Endometrial microvascular endothelial cells (primary cell): Measurements from ENCODE around the gene GPC6. TPM values are rescaled to one million over a fixed set of nuclear protein-coding genes. Genes with fewer than 3 reads are reported as not detected.

Experiments
- in situ Hi-C: cut with HindIII; loops from 2 replicates; pipeline ENCODE4 v1.10.0; 2017; ENCODE audit warnings: low sequenced_read_pairs, low pct_unique_long_range_greater_than_20kb; ENCODE audit errors: inconsistent ontology term
- total RNA-seq: library from RNA; depleted of rRNA; stranded (reverse); fragments of >200 nt; gene quantifications from one replicate; pipeline ENCODE4 v1.2.3, GENCODE V29; 2015; ENCODE audit errors: inconsistent ontology term

The GPC6 gene
- total RNA-seq, 1 donor from 2014 or later: 0.46 TPM

DNA sequence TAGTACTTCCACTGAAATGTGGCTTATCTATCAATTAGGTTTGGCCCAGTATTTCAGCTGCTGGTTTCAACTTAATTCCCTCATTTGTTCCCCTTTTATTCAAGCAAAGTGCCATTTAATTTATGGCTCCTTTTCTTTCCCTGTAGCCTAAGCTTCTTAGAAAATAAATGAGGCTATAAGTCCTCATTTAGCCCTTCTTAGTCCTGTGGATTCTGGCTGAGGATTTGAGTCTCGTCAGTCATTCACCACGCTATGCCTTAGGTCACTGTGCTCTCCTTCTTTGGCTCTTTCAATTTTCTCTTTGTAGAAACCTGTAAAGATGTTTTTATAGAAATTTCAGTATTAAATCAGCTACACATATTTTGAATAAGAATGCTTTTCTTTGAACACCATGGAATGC lies 579.1 kb downstream of the GPC6 start:
- in situ Hi-C loops: no loop called here

DNA sequence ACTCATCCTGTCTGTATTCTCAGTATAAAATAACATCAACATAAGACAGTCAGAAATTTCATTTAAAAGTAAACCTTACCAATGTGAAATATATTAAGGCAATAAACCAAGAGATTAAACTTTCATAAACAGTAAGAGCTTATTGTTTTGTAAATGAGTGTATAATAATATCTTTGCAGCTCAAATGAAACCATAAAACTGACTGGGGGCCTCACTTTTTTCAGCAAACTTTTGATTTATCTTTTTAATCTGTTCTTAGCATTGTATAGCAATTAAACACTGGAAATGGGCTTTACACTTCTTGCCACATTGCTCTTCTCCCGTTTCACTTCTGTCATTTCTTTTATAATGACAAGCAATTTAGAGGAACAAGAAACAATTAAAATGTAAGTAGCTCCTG lies 580.3 kb downstream of the GPC6 start:
- in situ Hi-C loops: no loop called here

DNA sequence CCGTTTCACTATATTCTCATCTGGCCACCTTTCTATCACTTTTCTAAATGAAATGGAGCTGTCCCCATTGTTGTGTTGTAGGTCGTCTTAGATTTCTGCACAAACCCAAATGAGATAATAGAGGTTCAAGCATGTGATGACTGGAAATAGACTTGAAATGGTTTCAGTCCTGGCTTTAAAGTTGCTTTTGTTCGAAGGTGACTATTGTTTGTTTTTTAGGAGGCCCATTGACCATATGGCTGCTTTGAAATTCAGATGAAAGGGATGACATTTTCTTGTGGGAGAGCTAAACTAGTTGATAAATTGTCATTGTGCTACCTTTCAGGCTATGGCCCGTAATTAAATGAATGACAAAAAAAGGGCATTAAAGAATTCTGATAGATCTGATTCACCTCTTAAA lies 583.7 kb downstream of the GPC6 start:
- in situ Hi-C loops: no loop called here

DNA sequence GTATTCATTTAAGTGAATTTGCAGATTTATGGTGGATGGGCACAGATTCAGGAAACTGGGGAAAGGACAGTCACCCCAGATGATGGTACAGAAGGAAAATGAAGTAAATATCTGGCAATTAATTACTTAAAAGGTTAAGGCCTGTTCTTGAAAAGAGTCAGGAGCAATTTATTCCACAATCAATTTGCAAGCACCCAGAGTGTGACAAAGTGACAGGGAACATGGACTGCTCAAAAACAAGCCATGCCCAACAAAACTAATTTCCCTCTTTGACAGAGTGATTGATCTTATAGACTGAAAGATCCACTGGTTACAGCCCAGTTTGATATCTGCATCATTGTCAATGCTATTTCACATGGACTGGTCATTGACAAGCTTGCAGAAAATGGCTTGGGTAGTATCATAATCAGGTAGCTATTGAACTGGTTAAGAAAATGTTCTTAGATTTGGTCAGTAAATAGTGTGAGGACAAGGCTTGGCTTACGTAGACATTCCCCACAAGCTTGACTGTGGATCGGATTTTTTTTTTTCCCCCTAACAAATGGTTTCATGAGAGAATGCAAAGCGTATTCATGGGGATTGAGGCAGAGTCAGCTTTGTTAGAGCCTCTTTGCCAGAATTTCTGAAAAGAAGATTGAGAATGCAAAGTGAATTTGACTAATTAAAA lies 584.6 kb downstream of the GPC6 start:
- in situ Hi-C loops: no loop called here

DNA sequence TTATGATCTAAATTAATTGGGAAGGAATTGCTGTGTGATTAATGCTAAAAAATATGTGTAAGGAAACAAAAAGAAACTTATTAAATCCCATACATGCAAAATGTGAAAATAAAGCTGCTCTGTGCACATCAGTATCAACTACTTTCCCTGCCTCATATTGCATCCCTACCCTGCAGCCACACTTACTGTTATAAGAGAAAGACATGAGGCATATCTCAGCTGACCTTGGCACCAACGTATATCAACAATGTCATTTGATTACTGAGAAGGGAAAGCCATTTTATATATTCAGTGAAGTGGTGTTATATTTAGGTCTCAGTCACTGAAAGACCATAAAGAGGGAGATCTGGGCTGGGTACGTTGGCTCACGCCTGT lies 585.1 kb downstream of the GPC6 start:
- in situ Hi-C loops: no loop called here

DNA sequence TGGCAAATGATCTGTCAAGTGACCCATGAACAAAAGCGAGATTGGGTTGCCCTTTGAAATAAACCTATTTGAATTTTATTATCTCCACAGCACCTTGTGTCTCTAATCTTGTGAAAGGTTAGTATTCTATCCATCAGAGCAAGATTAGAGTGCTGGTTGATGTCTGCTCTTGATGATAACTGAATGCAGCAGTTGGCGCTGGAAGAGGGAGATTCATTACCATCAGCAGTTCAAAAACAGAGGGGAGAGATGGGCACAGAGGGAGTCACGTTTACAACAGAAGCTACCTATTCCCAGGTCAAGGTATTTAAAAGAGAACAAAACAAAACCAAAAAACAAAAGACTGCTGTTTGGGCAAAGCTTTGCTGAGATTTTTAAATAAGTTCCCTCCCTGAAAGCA lies 588.1 kb downstream of the GPC6 start:
- in situ Hi-C loops: no loop called here

DNA sequence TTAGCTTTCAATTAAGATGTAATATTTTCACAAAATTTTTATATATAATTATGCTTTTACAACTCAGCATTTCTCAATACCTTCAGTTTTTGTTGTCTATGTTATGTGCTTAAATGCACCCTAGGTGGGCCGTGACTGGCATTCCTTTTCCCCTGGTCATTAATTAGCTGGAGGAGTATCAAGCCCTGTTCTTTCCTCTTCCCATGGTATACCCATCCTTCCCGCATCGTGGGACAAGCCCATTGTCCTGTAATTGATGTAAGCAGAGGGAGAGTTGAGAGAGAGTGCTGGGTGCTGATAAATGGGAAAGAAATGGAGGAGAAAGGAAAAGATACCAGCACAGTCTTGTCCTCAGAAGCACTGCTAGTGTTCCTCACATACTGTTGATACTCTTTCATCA lies 591.7 kb downstream of the GPC6 start:
- in situ Hi-C loops: no loop called here

DNA sequence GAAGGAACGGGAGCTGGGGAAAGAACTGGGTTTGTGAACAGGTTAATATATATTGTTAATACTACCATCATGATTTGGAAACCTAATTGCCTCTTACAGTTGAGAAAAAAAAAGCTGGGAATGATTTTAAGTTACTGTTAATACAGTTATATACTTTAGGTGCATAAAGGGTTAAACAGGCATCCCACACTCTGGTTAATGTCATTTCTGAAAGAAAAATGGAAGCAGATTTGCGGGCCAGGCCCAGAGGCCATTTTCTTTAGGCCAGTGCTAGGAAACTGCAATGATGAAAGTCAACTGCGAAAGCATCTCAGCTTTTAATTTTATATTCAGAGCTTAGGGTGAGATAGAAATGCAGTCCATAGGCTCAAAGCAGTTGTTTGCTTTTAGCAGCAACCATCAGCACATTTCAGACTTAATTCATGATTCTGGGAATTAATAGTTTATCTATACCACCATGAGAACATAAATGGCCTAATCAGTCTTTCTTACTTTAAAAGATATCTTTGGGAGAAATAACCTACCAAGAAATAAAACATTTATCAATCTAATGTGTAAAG lies 592.8 kb downstream of the GPC6 start:
- in situ Hi-C loops: no loop called here

DNA sequence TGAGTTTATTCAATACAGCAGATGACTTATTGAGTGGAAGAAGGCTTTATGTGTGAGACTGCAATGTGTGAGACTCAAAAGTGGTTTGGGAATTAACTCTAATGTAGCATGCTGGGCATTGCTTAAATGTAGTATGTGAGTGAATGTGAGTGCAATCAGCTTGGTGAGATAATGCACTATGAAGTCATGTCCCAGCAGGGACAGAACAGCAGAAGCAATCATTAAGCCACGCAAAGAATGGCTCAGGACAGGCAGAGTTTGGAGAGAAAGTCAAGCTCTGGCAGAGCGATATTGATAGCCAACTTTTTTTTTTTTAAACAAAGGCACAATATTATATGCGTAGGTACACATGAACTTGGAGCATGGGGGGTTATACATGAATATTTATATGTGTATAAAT lies 597.7 kb downstream of the GPC6 start:
- in situ Hi-C loops: no loop called here

DNA sequence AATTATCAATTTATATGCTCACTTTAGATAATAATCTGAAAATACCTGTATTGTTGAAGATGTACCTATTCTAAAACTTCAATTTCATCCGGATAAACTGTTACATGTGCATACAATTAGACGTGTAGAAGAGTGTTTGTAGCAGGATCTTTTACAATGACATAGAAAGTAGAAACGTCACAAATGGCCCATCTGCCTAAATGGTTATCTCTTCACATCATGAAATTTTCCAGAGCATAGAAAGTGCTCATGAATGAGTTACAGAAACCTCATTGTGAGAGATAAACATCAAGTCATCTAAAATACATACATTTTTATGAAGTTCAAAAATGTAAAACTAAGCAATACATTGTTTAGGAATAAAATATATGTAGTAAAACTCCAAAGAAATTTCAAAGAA lies 607.4 kb downstream of the GPC6 start:
- in situ Hi-C loops: no loop called here

DNA sequence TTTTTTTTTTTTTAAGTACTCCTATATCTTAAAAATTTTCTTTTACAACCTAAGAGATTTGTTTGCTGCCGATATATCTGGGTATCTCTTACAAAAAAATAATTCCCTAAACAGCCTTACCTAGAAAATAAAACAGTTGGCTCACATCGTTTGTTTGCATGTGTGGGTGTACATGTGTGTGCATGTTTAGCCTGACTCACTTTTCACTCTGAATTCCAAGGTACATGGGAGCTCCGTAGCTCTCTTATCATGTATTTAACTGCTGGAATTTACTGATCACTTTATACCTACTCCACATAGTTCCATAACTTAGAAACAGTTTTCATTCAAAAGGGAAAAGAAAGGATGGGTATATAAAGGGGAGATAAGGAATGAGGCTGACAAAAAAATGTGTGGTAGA lies 616.5 kb downstream of the GPC6 start:
- in situ Hi-C loops: no loop called here

DNA sequence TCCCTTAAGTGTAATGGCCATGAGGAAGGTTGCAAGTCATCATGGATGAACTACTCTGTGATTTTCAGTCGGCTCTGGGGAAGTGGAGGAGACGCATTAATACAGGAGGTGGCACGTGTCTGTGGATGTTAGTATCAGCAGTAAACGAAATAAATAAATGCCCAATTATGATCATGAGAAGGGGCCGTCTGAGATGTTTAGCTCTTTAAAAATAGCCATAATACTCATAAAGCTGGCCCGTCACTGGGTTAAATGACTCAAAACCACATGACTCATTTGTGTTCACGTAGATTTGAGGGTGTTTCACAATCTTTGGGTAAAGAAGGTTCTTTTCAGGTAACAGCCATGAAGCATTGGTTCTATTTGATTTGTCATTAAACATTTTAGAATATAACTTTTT lies 620.6 kb downstream of the GPC6 start:
- in situ Hi-C loops: no loop called here

DNA sequence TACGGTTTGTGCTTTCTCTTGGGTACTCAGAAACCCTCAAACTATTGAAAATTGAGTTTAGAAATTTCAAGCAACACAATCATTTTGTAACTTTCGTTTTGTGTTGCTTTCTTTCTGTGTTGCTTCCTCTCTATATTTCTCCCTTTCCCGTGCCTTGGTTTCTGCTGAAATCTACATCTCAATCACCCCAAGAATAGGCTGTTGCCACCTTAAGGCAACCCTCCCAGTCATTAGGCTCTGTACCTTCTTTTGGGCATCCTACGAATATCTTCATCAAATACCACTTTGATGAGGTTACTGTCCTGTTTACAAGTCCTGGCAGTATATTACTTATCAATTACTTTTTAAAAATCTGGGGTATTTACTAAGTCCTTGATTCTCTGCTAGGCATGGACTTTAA lies 621.6 kb downstream of the GPC6 start:
- in situ Hi-C loops: no loop called here

DNA sequence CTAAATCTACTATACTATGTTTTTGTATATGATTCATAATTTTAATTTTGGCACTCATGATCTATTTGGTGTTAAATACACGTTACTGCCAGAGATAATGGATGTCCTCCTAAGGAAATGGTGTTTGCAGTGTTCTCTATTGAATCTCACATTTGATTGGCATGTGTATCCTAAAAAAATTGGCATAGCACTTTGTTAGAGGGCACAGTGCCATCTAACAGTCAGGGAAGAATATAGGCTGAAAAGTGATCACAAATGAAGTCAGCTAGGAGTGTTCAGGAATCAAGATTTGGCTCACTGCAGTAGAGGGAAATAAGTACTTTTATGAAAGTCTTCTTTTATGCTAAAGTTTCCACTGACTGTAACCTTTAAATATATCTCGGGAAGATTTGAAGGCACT lies 624.6 kb downstream of the GPC6 start:
- in situ Hi-C loops: no loop called here

DNA sequence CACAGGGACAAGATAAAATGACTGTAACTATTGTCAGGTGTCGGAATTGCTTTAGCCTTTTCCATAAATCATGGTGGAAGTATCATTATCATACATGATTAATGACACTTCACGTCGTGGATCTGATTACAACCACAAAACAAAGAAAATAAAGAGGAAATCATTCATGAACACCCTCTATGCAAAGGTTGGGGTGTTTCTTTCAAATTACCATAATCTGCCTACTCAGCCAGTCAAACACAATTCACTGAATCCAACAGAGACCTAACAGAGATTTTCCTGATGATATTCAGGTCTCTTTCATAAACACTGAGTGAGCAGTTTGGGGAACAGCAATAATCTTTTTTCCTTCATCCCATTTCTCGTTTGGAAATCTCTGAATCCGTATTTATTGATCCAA lies 627.3 kb downstream of the GPC6 start:
- in situ Hi-C loops: no loop called here

DNA sequence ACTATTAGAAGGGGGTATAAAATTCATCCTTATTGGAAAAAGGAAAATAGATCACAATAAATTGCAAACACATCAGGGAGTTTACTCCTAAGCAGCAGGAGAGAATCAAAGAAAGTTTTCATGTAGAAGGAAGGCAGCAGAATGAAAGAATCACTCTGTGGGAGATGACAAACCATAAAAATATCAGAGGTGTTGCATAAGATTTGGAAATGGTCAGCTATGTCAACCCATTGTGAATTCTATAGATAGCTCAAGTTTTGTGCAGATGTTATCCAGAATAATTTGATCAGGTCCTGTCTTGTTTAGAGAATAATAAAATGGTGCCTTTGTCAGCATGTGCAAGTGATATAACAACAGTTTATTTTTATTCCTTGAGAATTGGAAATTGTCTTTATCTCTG lies 630.5 kb downstream of the GPC6 start:
- in situ Hi-C loops: no loop called here

DNA sequence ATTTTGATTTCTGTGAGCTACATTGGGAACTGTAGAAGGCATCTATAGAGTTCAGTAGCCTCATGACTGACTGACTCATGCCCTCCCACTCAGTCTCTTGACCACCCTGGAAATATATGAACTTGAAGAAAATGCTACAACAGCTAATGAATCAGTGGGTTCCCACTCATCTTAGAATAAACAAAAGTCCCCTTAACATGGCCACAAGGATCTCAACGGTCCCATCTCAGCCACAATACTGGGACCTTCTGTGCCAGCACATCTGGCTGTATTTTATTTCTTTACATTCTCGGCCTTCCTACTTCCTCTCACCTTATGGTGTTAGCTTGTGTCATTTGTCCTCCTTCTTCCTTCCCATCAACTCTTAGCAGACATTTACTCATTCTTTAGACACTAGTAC lies 633.1 kb downstream of the GPC6 start:
- in situ Hi-C loops: no loop called here

DNA sequence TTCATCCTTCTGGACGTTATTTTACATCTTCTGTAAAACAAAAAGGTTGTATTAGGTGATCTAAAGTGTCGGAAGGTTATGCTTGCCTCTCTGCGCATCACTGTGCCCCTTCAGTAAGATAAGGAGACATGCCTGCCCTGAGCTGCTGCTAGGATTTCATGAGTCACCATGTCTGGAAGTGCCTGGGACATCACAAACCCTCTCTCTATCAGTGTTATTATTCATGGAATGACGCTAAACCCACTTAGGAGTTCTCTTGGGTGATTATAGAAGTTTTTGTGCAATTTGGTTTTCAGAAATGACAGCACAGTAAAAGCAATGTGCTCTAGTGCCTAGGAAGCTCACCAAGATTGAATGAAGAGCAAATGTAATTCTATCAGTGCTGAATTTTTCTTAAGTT lies 635.2 kb downstream of the GPC6 start:
- in situ Hi-C loops: no loop called here

DNA sequence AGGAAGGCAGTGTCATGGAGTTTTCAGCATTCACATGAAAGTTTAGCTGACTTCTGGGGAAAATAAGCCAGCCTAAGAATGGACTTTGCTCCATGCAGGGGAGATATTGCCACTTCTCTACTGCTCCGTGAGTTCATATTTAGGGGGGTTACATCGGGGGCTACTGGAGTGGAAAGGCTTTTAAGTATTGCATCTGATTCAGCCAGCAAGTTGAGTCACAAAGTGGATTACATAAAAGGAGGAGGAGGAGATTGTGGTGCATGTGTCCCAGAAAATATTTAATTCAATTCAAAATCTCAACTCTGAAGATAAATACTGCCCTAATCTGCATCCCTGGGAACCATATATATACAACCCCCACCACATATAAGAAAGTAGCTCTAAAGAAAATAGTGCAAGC lies 635.7 kb downstream of the GPC6 start:
- in situ Hi-C loops: no loop called here

DNA sequence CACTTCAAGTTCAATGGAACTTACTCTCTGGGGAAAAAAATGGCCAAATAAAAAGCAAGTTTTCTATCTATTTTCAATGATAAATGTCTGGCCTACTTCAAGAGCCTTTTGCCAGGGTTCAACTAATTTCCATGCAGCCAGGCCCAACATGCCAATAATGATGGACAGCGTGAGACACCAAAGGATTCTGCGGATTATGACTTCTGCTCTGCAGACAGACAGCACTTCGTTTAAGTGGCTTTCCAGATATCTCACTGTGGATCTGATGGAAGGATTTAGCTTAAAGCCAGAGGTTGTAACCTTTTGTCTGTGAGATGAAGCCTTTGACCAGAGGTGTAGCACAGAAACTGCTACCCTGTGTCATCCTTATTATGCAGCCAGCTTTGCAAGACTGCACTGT lies 638.6 kb downstream of the GPC6 start:
- in situ Hi-C loops: no loop called here

DNA sequence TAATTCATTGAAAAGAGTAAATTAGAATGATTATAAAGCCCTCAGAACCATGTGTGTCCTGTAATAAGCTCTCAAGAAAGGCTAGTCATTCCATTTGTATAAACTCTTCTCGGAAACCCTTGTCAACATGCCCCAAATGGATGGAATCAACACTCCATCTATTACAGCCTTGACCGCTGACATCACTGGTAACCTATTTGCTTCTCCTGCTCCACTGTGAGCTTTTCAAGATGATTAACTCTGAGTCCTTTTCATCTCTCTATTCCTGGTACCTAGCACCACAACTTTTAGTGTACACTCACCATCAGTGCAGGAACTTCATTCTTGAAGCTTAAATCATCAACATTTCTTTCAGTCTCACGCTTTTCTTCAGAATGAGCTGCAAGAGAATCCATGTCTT lies 640.9 kb downstream of the GPC6 start:
- in situ Hi-C loops: no loop called here
